ENCODE data around the gene AMPD3. TPM values are rescaled to one million over a fixed set of nuclear protein-coding genes. Genes with fewer than 3 reads are reported as not detected.

AMPD3 gene
- total RNA-seq, 3 donors from 2014 or later, result 6.2 to 6.6 (median 6.4) TPM

DNA sequence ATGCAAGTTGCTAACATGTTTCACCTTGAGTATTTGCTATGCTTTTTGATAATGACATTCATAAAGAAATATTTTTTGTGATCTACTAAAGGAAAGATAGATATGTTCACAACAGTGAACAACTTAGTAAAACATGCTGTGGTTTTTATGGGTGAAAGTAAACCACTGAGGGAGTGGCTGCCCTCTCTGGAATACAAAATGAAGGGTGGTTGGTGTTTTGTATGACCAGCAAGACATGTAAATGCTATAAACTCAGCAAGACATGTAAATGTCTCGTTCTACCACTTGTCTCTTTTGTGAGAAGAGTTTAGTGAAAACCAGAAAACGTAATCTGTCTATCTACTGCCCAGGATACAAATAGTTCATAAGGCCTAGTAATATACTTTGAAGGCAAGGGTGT lies 7.6 kb upstream of the AMPD3 start:
- intact Hi-C loops (cut with DNase I; ENCODE audit: low total_unique reads), result no loop called here

GRCh38 chr11:10450462-10451425 lies 4.3 kb upstream of the AMPD3 start:
- intact Hi-C loops (cut with DNase I; ENCODE audit: low total_unique reads), result no loop called here
- H3K4me3 ChIP-seq, result peak overlapping the region; percentile 43 to 80 (median 65)
- TF ChIP-seq CTCF (IDR thresholded peaks at IDR 0.05) (peak; percentile 53 to 74 (median 64)), POLR2A (IDR thresholded peaks at IDR 0.05) (no peak), POLR2AphosphoS5 (IDR thresholded peaks at IDR 0.05) (no peak)
- H3K9me3 ChIP-seq, result no peaks in the 10 kb centered on the region
- H3K4me1 ChIP-seq, result peaks cover 0 to 4% of the 10 kb centered on the region in 2 donors
- DNase-seq (ENCODE audit: low spot score in 2 of 2), result peak; percentile 33 to 68
- peak overlapping the region; percentile 76 to 86 for H3K27ac ChIP-seq
- no peaks in the 10 kb centered on the region for H3K27me3 ChIP-seq
- H3K36me3 ChIP-seq, result no peaks in the 10 kb centered on the region

More for the DNA sequence above, 7.6 kb upstream of the AMPD3 start:
- DNase-seq (ENCODE audit: low spot score in 2 of 2), result no peak
- H3K9me3 ChIP-seq, result no peaks in the 10 kb centered on the region
- no peak overlapping the region for H3K4me3 ChIP-seq
- H3K4me1 ChIP-seq, result peaks cover 0 to 4% of the 10 kb centered on the region in 2 donors
- H3K36me3 ChIP-seq, result no peaks in the 10 kb centered on the region
- TF ChIP-seq POLR2AphosphoS5 (IDR thresholded peaks at IDR 0.05), result no peak
- TF ChIP-seq POLR2A (IDR thresholded peaks at IDR 0.05), result no peak
- TF ChIP-seq CTCF (IDR thresholded peaks at IDR 0.05), result no peak
- H3K27ac ChIP-seq, result no peak overlapping the region
- no peaks in the 10 kb centered on the region for H3K27me3 ChIP-seq

DNA sequence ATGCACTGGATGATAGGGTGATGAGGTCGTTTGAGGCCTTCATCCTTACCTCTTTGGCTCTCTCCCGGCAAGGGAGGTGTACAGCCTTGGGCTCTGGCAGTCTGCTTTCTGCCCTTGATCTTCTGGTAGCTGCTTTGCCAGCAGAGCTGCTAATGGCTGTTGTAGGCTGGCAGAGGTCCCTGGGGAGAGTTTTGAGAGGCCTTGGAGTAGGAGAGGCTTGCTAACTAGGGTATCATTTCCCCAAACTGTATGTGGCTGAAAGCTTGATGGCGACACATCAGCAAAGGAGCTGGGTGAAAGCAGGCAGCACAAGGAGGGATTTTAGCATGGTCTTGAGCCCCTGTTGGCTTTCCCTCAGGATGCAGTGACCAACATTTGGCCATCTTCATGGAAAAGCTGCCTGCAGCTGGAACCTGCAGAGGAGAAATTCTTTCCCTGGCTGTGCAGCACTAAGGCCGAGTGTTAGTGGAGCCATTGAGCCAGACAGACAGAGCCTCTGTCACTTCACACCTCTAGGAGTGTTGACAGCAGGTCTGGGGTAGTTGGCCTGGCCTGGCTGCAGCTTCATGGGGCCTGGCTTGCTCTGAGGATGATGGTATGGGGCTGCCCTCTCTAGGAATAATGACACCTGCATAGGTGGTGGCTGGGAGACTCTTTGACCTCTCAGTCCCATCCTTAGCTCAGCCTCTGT lies 3.5 kb upstream of the AMPD3 start:
- Histone ChIP-seq H3K36me3 (no peaks in the 10 kb centered on the region), H3K9me3 (no peaks in the 10 kb centered on the region), H3K27me3 (no peaks in the 10 kb centered on the region), H3K4me3 (peak overlapping the region; percentile 43 to 80 (median 65)), H3K27ac (peak overlapping the region; percentile 76 to 86), H3K4me1 (peaks cover 0 to 4% of the 10 kb centered on the region in 2 donors)
- DNase-seq (ENCODE audit: low spot score in 2 of 2), result no peak
- intact Hi-C loops (cut with DNase I; ENCODE audit: low total_unique reads), result no loop called here
- TF ChIP-seq POLR2A (IDR thresholded peaks at IDR 0.05), result no peak
- no peak for TF ChIP-seq POLR2AphosphoS5 (IDR thresholded peaks at IDR 0.05)
- no peak for TF ChIP-seq CTCF (IDR thresholded peaks at IDR 0.05)

GRCh38 chr11:10452211-10452767 lies 2.8 kb upstream of the AMPD3 start:
- Histone ChIP-seq H3K4me3 (no peak overlapping the region), H3K4me1 (peaks cover 0 to 4% of the 10 kb centered on the region in 2 donors), H3K27ac (no peak overlapping the region), H3K36me3 (no peaks in the 10 kb centered on the region), H3K9me3 (no peaks in the 10 kb centered on the region), H3K27me3 (no peaks in the 10 kb centered on the region)
- intact Hi-C loops (cut with DNase I; ENCODE audit: low total_unique reads), result no loop called here
- TF ChIP-seq POLR2AphosphoS5 (IDR thresholded peaks at IDR 0.05) (no peak), CTCF (IDR thresholded peaks at IDR 0.05) (no peak), POLR2A (IDR thresholded peaks at IDR 0.05) (no peak)
- DNase-seq (ENCODE audit: low spot score in 2 of 2), result no peak
